Epithelial cell of esophagus (primary cell): Measurements from ENCODE around the gene TFAP2A.

ENCODE experiments used
- DNase-seq: peaks from one replicate; pipeline ENCODE4 v3.0.0; 2010; ENCODE audit warnings: low read depth
- H3K4me3 ChIP-seq: 2 replicates; pipeline ENCODE4 v1.5.1; 2011; ENCODE audit warnings: mild to moderate bottlenecking, low read length, control low read depth
- CTCF ChIP-seq: IDR thresholded peaks from 2 replicates; pipeline ENCODE4 v1.5.1; 2011; ENCODE audit warnings: low read depth, mild to moderate bottlenecking, low read length, control low read depth, inconsistent platforms; ENCODE audit not compliant: insufficient read depth; ENCODE audit errors: missing control alignments

The TFAP2A gene

GRCh38 chr6:10441004-10441654 lies 26.3 kb upstream of the TFAP2A start:
- no peak for TF ChIP-seq CTCF
- peak overlapping the region; percentile 28 for H3K4me3 ChIP-seq
- peak; percentile 99 for DNase-seq

- DNase-seq: no peak
- no peak for TF ChIP-seq CTCF
- H3K4me3 ChIP-seq: no peak overlapping the region
These were observed 23.0 kb upstream of the TFAP2A start for GRCh38 chr6:10437891-10438290.

GRCh38 chr6:10434235-10434634 lies 19.4 kb upstream of the TFAP2A start:
- H3K4me3 ChIP-seq: no peak overlapping the region
- TF ChIP-seq CTCF: no peak
- DNase-seq: peak; percentile 91

- DNase-seq: no peak
- no peak overlapping the region for H3K4me3 ChIP-seq
- no peak for TF ChIP-seq CTCF
These were observed 18.4 kb upstream of the TFAP2A start for GRCh38 chr6:10433322-10433721.

GRCh38 chr6:10431423-10432164 lies 16.7 kb upstream of the TFAP2A start:
- H3K4me3 ChIP-seq: no peak overlapping the region
- peak; percentile 99 for DNase-seq
- no peak for TF ChIP-seq CTCF

- no peak overlapping the region for H3K4me3 ChIP-seq
- peak; percentile 92 for DNase-seq
- TF ChIP-seq CTCF: peak; percentile 67
These were observed 15.0 kb upstream of the TFAP2A start for GRCh38 chr6:10429638-10430427.
